ENCODE measurements around the gene FER. TPM values are rescaled to one million over a fixed set of nuclear protein-coding genes. Genes with fewer than 3 reads are reported as not detected.
"Not testable (repeated sequence)": the region's sequence is repeated elsewhere in the genome, so short reads cannot be mapped to it uniquely, and the experiment has no call there.

FER gene
- total and polyA plus RNA-seq, 3 donors from 2014 or later = 17.5 to 40.4 (median 39.8) TPM

GRCh38 chr5:109167586-109167985 is 419.9 kb downstream of the FER start:
- DNase-seq = no peak
- Histone ChIP-seq H3K27ac (no peak overlapping the region), H3K4me3 (no peak overlapping the region)

GRCh38 chr5:109168151-109168550 is 420.5 kb downstream of the FER start:
- 90 to 92% methylated on average over 3 of the region's 3 CpGs for WGBS, 2 donors
- intact Hi-C loops (cut with DNase I; ENCODE audit: low total_unique reads) = no loop called here
- Histone ChIP-seq H3K27me3 (no peaks in the 10 kb centered on the region), H3K4me1 (no peaks in the 10 kb centered on the region), H3K4me3 (no peak overlapping the region), H3K27ac (no peak overlapping the region), H3K9me3 (no peaks in the 10 kb centered on the region), H3K36me3 (ENCODE audit: low read depth, missing control alignments) (no peaks in the 10 kb centered on the region)
- DNase-seq = no peak
- TF ChIP-seq CTCF (IDR thresholded peaks at IDR 0.05) (no peak), POLR2A (IDR thresholded peaks at IDR 0.05) (no peak)

More at GRCh38 chr5:109167586-109167985, 419.9 kb downstream of the FER start:
- H3K27me3 ChIP-seq = no peaks in the 10 kb centered on the region
- no peak for TF ChIP-seq POLR2A (IDR thresholded peaks at IDR 0.05)
- no peak for TF ChIP-seq CTCF (IDR thresholded peaks at IDR 0.05)
- intact Hi-C loops (cut with DNase I; ENCODE audit: low total_unique reads) = no loop called here
- H3K36me3 ChIP-seq (ENCODE audit: low read depth, missing control alignments) = no peaks in the 10 kb centered on the region
- no peaks in the 10 kb centered on the region for H3K9me3 ChIP-seq
- no peaks in the 10 kb centered on the region for H3K4me1 ChIP-seq

- Histone ChIP-seq H3K36me3 (ENCODE audit: low read depth, missing control alignments) (no peaks in the 10 kb centered on the region), H3K9me3 (no peaks in the 10 kb centered on the region), H3K27me3 (no peaks in the 10 kb centered on the region), H3K4me1 (no peaks in the 10 kb centered on the region), H3K4me3 (no peak overlapping the region), H3K27ac (no peak overlapping the region)
- intact Hi-C loops (cut with DNase I; ENCODE audit: low total_unique reads) = no loop called here
- DNase-seq = no peak
- 78 to 80% methylated on average over 3 of the region's 3 CpGs for WGBS, 2 donors
- TF ChIP-seq POLR2A (IDR thresholded peaks at IDR 0.05) (no peak), CTCF (IDR thresholded peaks at IDR 0.05) (no peak)
These were observed 423.1 kb downstream of the FER start for GRCh38 chr5:109170629-109171350.

GRCh38 chr5:109171437-109172073 is 423.9 kb downstream of the FER start:
- H3K27me3 ChIP-seq; DNase-seq; H3K36me3 ChIP-seq (ENCODE audit: low read depth, missing control alignments); H3K9me3 ChIP-seq; intact Hi-C loops (cut with DNase I; ENCODE audit: low total_unique reads); H3K4me1 ChIP-seq; H3K27ac ChIP-seq; H3K4me3 ChIP-seq: not testable (repeated sequence)
- WGBS, 2 donors = 94% methylated on average over 3 of the region's 3 CpGs

- TF ChIP-seq POLR2A (IDR thresholded peaks at IDR 0.05) (no peak), CTCF (IDR thresholded peaks at IDR 0.05) (no peak)
- no peak for DNase-seq
- Histone ChIP-seq H3K27ac (no peak overlapping the region), H3K27me3 (no peaks in the 10 kb centered on the region), H3K4me3 (no peak overlapping the region), H3K9me3 (no peaks in the 10 kb centered on the region), H3K4me1 (peaks cover 4% of the 10 kb centered on the region), H3K36me3 (ENCODE audit: low read depth, missing control alignments) (no peaks in the 10 kb centered on the region)
- intact Hi-C loops (cut with DNase I; ENCODE audit: low total_unique reads) = no loop called here
- 96 to 97% methylated on average over 2 of the region's 2 CpGs for WGBS, 2 donors
These were observed 425.5 kb downstream of the FER start for GRCh38 chr5:109173036-109173794.
